Measurements from ENCODE around the gene LGI1. TPM values are rescaled to one million over a fixed set of nuclear protein-coding genes. Genes with fewer than 3 reads are reported as not detected.

LGI1 gene
- not detected in 2 replicates for total RNA-seq (2014; rRNA removed; shearing (Covaris generic); ENCODE audit: low replicate concordance)

DNA sequence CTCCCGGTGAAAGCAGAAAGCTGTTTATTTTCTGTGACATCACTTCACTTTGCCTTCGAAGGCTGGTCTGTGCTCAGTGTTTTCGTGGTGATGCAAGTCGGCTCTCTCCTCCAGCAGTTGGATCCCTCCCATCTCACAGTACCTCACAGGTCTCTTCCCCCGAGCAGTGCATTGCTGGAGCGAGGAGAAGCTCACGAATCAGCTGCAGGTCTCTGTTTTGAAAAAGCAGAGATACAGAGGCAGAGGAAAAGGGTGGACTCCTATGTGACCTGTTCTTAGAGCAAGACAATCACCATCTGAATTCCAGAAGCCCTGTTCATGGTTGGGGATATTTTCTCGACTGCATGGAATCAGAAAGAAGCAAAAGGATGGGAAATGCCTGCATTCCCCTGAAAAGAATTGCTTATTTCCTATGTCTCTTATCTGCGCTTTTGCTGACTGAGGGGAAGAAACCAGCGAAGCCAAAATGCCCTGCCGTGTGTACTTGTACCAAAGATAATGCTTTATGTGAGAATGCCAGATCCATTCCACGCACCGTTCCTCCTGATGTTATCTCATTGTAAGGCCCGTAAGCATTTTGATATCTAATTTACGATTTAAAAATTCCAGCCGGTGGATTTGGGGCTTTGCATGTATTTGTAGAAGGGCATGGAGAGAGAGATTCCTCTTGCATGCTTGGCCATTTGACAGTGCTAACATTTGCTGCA, at the start of gene LGI1:
Gene LGI1, plus strand, starts transcription at position 136 of the 707 bp plus-strand sequence. Its CDS starts 209 bp downstream, at position 345.
- DNase-seq (ENCODE audit: low read depth): no peak

GRCh38 chr10:93710333-93710909, 47.3 kb upstream of the LGI1 start:
- DNase-seq (ENCODE audit: low read depth): no peak
- in situ Hi-C loops (cut with HindIII; ENCODE audit: low pct_unique_long_range_greater_than_20kb, low sequenced_read_pairs): no loop called here

More for the DNA sequence above, at the start of gene LGI1:
- in situ Hi-C loops (cut with HindIII; ENCODE audit: low pct_unique_long_range_greater_than_20kb, low sequenced_read_pairs): no loop called here

- in situ Hi-C loops (cut with HindIII; ENCODE audit: low pct_unique_long_range_greater_than_20kb, low sequenced_read_pairs): no loop called here
- no peak for DNase-seq (ENCODE audit: low read depth)
These were observed 45.8 kb upstream of the LGI1 start for GRCh38 chr10:93711891-93712290.

- no peak for DNase-seq (ENCODE audit: low read depth)
- in situ Hi-C loops (cut with HindIII; ENCODE audit: low pct_unique_long_range_greater_than_20kb, low sequenced_read_pairs): no loop called here
These were observed 45.1 kb upstream of the LGI1 start for GRCh38 chr10:93712593-93712992.

- no peak for DNase-seq (ENCODE audit: low read depth)
- in situ Hi-C loops (cut with HindIII; ENCODE audit: low pct_unique_long_range_greater_than_20kb, low sequenced_read_pairs): no loop called here
These were observed 42.4 kb upstream of the LGI1 start for GRCh38 chr10:93715345-93715744.

DNA sequence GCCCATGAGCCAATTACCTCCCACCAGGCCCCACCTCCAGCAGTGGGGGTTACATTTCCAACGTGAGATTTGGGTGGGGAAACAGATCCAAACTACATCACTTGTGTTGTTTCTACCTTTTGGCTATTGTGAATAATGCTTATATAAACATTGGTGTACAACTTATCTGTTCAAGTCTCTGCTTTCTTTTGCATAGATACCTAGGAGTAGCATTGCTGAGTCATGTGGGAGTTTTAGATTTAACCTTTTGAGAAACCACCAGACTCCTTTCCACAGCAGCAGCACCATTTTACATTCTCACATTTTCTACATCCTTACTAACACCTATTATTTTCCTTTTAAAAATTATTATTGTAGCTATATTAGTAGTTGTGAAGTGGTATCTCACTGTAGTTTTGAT, 41.0 kb upstream of the LGI1 start:
- peak; percentile 17 for DNase-seq (ENCODE audit: low read depth)
- in situ Hi-C loops (cut with HindIII; ENCODE audit: low pct_unique_long_range_greater_than_20kb, low sequenced_read_pairs): no loop called here

- DNase-seq (ENCODE audit: low read depth): no peak
- in situ Hi-C loops (cut with HindIII; ENCODE audit: low pct_unique_long_range_greater_than_20kb, low sequenced_read_pairs): no loop called here
These were observed 38.6 kb upstream of the LGI1 start for GRCh38 chr10:93718937-93719725.

GRCh38 chr10:93719901-93720300, 37.8 kb upstream of the LGI1 start:
- no peak for DNase-seq (ENCODE audit: low read depth)
- in situ Hi-C loops (cut with HindIII; ENCODE audit: low pct_unique_long_range_greater_than_20kb, low sequenced_read_pairs): no loop called here

DNA sequence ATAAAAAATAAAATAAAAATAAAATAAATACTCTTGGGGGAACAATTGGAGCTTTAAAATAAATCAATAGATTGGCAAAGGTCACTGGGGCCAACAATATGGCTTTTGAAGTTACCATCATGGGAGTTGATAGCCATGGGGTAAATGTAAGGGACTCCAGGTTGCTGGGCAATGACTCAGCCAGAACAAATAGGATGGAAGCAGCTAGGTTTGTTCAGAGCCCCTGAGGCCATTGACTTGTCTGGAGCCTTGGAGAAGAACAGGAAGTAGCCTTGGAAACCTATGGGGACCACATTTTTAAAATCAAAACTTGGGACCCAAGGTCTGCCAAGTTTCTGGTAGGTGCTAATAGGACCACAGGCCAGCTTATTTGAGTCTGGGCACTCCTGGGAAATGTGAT, 35.2 kb upstream of the LGI1 start:
- in situ Hi-C loops (cut with HindIII; ENCODE audit: low pct_unique_long_range_greater_than_20kb, low sequenced_read_pairs): no loop called here
- no peak for DNase-seq (ENCODE audit: low read depth)

GRCh38 chr10:93723153-93723552, 34.6 kb upstream of the LGI1 start:
- DNase-seq (ENCODE audit: low read depth): no peak
- in situ Hi-C loops (cut with HindIII; ENCODE audit: low pct_unique_long_range_greater_than_20kb, low sequenced_read_pairs): no loop called here

GRCh38 chr10:93726024-93726423, 31.7 kb upstream of the LGI1 start:
- in situ Hi-C loops (cut with HindIII; ENCODE audit: low pct_unique_long_range_greater_than_20kb, low sequenced_read_pairs): no loop called here
- DNase-seq (ENCODE audit: low read depth): no peak

GRCh38 chr10:93741367-93741766, 16.4 kb upstream of the LGI1 start:
- no peak for DNase-seq (ENCODE audit: low read depth)
- in situ Hi-C loops (cut with HindIII; ENCODE audit: low pct_unique_long_range_greater_than_20kb, low sequenced_read_pairs): no loop called here

GRCh38 chr10:93742633-93743349, 14.9 kb upstream of the LGI1 start:
- in situ Hi-C loops (cut with HindIII; ENCODE audit: low pct_unique_long_range_greater_than_20kb, low sequenced_read_pairs): no loop called here
- no peak for DNase-seq (ENCODE audit: low read depth)

DNA sequence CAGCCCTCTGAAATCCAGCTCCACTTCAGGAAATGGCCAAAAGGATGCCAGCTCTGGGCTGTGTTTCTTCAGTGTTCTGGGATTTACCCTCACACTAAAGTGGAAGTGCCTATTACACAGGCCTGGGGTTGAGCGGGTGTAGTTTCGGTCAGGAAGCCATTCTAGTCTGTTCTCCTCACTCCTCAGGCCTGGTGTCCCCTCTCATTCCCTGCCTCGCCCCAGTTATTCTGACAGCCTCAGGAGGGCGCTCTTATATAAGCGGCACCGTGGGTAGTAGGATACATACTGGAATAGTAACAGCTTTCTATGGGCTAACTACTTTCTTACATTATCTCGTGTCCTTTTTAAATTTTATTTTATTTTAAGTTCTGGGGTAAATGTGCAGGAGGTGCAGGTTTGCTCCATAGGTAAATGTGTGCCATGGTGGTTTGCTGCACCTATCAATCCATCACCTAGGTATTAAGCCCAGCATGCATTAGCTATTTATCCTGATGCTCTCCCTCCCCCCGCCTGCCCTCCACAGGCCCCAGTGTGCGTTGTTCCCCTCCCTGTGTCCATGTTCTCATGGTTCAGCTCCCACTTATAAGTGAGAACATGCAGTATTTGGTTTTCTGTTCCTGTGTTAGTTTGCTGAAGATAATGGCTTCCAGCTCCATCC, 12.2 kb upstream of the LGI1 start:
- DNase-seq (ENCODE audit: low read depth): peak; percentile 20
- in situ Hi-C loops (cut with HindIII; ENCODE audit: low pct_unique_long_range_greater_than_20kb, low sequenced_read_pairs): no loop called here

- in situ Hi-C loops (cut with HindIII; ENCODE audit: low pct_unique_long_range_greater_than_20kb, low sequenced_read_pairs): no loop called here
- DNase-seq (ENCODE audit: low read depth): peak; percentile 97
These were observed 10.9 kb upstream of the LGI1 start for GRCh38 chr10:93746844-93747284.

- in situ Hi-C loops (cut with HindIII; ENCODE audit: low pct_unique_long_range_greater_than_20kb, low sequenced_read_pairs): no loop called here
These were observed 8.4 kb upstream of the LGI1 start for GRCh38 chr10:93749218-93749799.

GRCh38 chr10:93751124-93751523, 6.6 kb upstream of the LGI1 start:
- in situ Hi-C loops (cut with HindIII; ENCODE audit: low pct_unique_long_range_greater_than_20kb, low sequenced_read_pairs): no loop called here
- DNase-seq (ENCODE audit: low read depth): no peak

More at GRCh38 chr10:93749218-93749799, 8.4 kb upstream of the LGI1 start:
- DNase-seq (ENCODE audit: low read depth): peak; percentile 32

GRCh38 chr10:93751832-93752231, 5.9 kb upstream of the LGI1 start:
- in situ Hi-C loops (cut with HindIII; ENCODE audit: low pct_unique_long_range_greater_than_20kb, low sequenced_read_pairs): no loop called here
- DNase-seq (ENCODE audit: low read depth): peak; percentile 35

Data from Caki2 (cell line).